ENCODE results near the gene RASSF8.

RASSF8 gene

GRCh38 chr12:25958428-25959070 is at the start of gene RASSF8:
Gene RASSF8, plus strand, starts transcription at chr12:25958682. Its CDS starts 96,662 bp downstream, at chr12:26055344.
- DNase-seq (ENCODE audit: low read depth in 2 of 2, low spot score in 1 of 2) = no peak

- no peak for DNase-seq (ENCODE audit: low read depth in 2 of 2, low spot score in 1 of 2)
Measured at GRCh38 chr12:25914551-25914950, 43.9 kb upstream of the RASSF8 start.

GRCh38 chr12:25924491-25925001 is 33.9 kb upstream of the RASSF8 start:
- DNase-seq (ENCODE audit: low read depth in 2 of 2, low spot score in 1 of 2) = no peak

GRCh38 chr12:25925064-25925463 is 33.4 kb upstream of the RASSF8 start:
- DNase-seq (ENCODE audit: low read depth in 2 of 2, low spot score in 1 of 2) = no peak

GRCh38 chr12:25926536-25926935 is 31.9 kb upstream of the RASSF8 start:
- no peak for DNase-seq (ENCODE audit: low read depth in 2 of 2, low spot score in 1 of 2)

- DNase-seq (ENCODE audit: low read depth in 2 of 2, low spot score in 1 of 2) = no peak
Measured at GRCh38 chr12:25929142-25929541, 29.3 kb upstream of the RASSF8 start.

GRCh38 chr12:25932971-25933370 is 25.5 kb upstream of the RASSF8 start:
- no peak for DNase-seq (ENCODE audit: low read depth in 2 of 2, low spot score in 1 of 2)

GRCh38 chr12:25934456-25934855 is 24.0 kb upstream of the RASSF8 start:
- DNase-seq (ENCODE audit: low read depth in 2 of 2, low spot score in 1 of 2) = no peak

GRCh38 chr12:25935355-25936144 is 22.9 kb upstream of the RASSF8 start:
- DNase-seq (ENCODE audit: low read depth in 2 of 2, low spot score in 1 of 2) = no peak

GRCh38 chr12:25937096-25937495 is 21.4 kb upstream of the RASSF8 start:
- DNase-seq (ENCODE audit: low read depth in 2 of 2, low spot score in 1 of 2) = no peak

- no peak for DNase-seq (ENCODE audit: low read depth in 2 of 2, low spot score in 1 of 2)
Measured at GRCh38 chr12:25938581-25938980, 19.9 kb upstream of the RASSF8 start.

- DNase-seq (ENCODE audit: low read depth in 2 of 2, low spot score in 1 of 2) = no peak
Measured at GRCh38 chr12:25939606-25940005, 18.9 kb upstream of the RASSF8 start.

- DNase-seq (ENCODE audit: low read depth in 2 of 2, low spot score in 1 of 2) = no peak
Measured at GRCh38 chr12:25940886-25941285, 17.6 kb upstream of the RASSF8 start.

- no peak for DNase-seq (ENCODE audit: low read depth in 2 of 2, low spot score in 1 of 2)
Measured at GRCh38 chr12:25942709-25943108, 15.8 kb upstream of the RASSF8 start.

GRCh38 chr12:25943940-25944339 is 14.5 kb upstream of the RASSF8 start:
- no peak for DNase-seq (ENCODE audit: low read depth in 2 of 2, low spot score in 1 of 2)

- no peak for DNase-seq (ENCODE audit: low read depth in 2 of 2, low spot score in 1 of 2)
Measured at GRCh38 chr12:25949343-25949742, 9.1 kb upstream of the RASSF8 start.

- no peak for DNase-seq (ENCODE audit: low read depth in 2 of 2, low spot score in 1 of 2)
Measured at GRCh38 chr12:25950329-25951115, 8.0 kb upstream of the RASSF8 start.

GRCh38 chr12:25957793-25958427 is 572 bp upstream of the RASSF8 start:
- no peak for DNase-seq (ENCODE audit: low read depth in 2 of 2, low spot score in 1 of 2)

- DNase-seq (ENCODE audit: low read depth in 2 of 2, low spot score in 1 of 2) = no peak
Measured at GRCh38 chr12:25959071-25959961, 834 bp downstream of the RASSF8 start.

GRCh38 chr12:25960143-25960542 is 1.7 kb downstream of the RASSF8 start:
- DNase-seq (ENCODE audit: low read depth in 2 of 2, low spot score in 1 of 2) = no peak
